DND-41 (cell line): ENCODE results near the gene IRAK1BP1.
A peak's percentile ranks its signal among the peaks of the same experiment; 100 is the strongest.

Experiments
- ATAC-seq: fragments of 200-7000 bp; cut with Tn5 transposase; 3 replicates; pipeline ENCODE4 v1.9.1; 2021; ENCODE audit warnings: low read depth; ENCODE audit not compliant: insufficient read depth
- DNase-seq: peaks from one replicate; pipeline ENCODE4 v3.0.0-alpha.2; 2020
- H2AFZ ChIP-seq: 2 replicates; pipeline ENCODE4 v1.6.0; 2012; ENCODE audit warnings: low read depth, low read length
- H3K27ac ChIP-seq: 2 replicates; pipeline ENCODE4 v1.5.1; 2012; ENCODE audit warnings: low read length, inconsistent platforms
- H3K27me3 ChIP-seq: fragments of 200-600 bp; sonication (generic); 2 replicates; pipeline ENCODE4 v1.6.0; 2012; ENCODE audit warnings: low read length, mild to moderate bottlenecking, inconsistent platforms; ENCODE audit not compliant: insufficient read depth, poor library complexity
- H3K36me3 ChIP-seq: 2 replicates; pipeline ENCODE4 v1.5.1; 2012; ENCODE audit warnings: low read length, inconsistent platforms; ENCODE audit not compliant: insufficient read depth
- H3K4me1 ChIP-seq: 2 replicates; pipeline ENCODE4 v1.5.1; 2012; ENCODE audit warnings: mild to moderate bottlenecking, low read length; ENCODE audit not compliant: insufficient read depth
- H3K4me2 ChIP-seq: 2 replicates; pipeline ENCODE4 v1.6.0; 2012; ENCODE audit warnings: mild to moderate bottlenecking, moderate library complexity, low read length, inconsistent platforms; ENCODE audit not compliant: insufficient read depth
- H3K4me3 ChIP-seq, 2 experiments: fragments of 200-600 bp in 1 of 2; shearing (Covaris generic) in 1 of 2; 2 replicates each; pipeline ENCODE4 v1.5.1; 2012 to 2016; ENCODE audit warnings: inconsistent platforms in 2 of 2, low read length in 2 of 2, mild to moderate bottlenecking in 2 of 2, low read depth in 1 of 2, moderate library complexity in 1 of 2
- H3K79me2 ChIP-seq: 2 replicates; pipeline ENCODE4 v1.6.0; 2012; ENCODE audit warnings: low read length, inconsistent platforms; ENCODE audit not compliant: insufficient read depth
- H3K9ac ChIP-seq: 2 replicates; pipeline ENCODE4 v1.6.0; 2012; ENCODE audit warnings: low read depth, mild to moderate bottlenecking, inconsistent platforms, low read length, moderate library complexity
- H3K9me3 ChIP-seq: 2 replicates; pipeline ENCODE4 v1.5.1; 2012; ENCODE audit warnings: low read length, moderate library complexity, mild to moderate bottlenecking, inconsistent platforms; ENCODE audit not compliant: insufficient read depth, severe bottlenecking
- H4K20me1 ChIP-seq: 2 replicates; pipeline ENCODE4 v1.6.0; 2012; ENCODE audit warnings: low read length; ENCODE audit not compliant: insufficient read depth
- CTCF ChIP-seq: IDR thresholded peaks from 2 replicates; pipeline ENCODE4 v1.5.1; 2012; ENCODE audit warnings: borderline replicate concordance, low read length, moderate library complexity, mild to moderate bottlenecking; ENCODE audit not compliant: poor library complexity, severe bottlenecking; ENCODE audit errors: extremely low read depth
- EZH2 ChIP-seq: IDR thresholded peaks from 3 replicates; pipeline ENCODE4 v1.6.1; 2012; ENCODE audit warnings: borderline replicate concordance, low read depth, mild to moderate bottlenecking, moderate library complexity, low read length, inconsistent platforms; ENCODE audit not compliant: severe bottlenecking

The IRAK1BP1 gene

GRCh38 chr6:78830805-78831204, 36.5 kb upstream of the IRAK1BP1 start:
- no peak for TF ChIP-seq CTCF
- no peak for TF ChIP-seq EZH2
- H2AFZ ChIP-seq, result no peak overlapping the region
- H4K20me1 ChIP-seq, result no peaks in the 10 kb centered on the region
- no peak for DNase-seq
- no peak for ATAC-seq
- no peak overlapping the region for H3K27ac ChIP-seq
- H3K9me3 ChIP-seq, result no peaks in the 10 kb centered on the region
- no peak overlapping the region for H3K9ac ChIP-seq
- H3K4me2 ChIP-seq, result no peak overlapping the region
- H3K79me2 ChIP-seq, result no peaks in the 10 kb centered on the region
- no peaks in the 10 kb centered on the region for H3K27me3 ChIP-seq
- no peaks in the 10 kb centered on the region for H3K36me3 ChIP-seq
- H3K4me1 ChIP-seq, result no peaks in the 10 kb centered on the region
- no peak overlapping the region for H3K4me3 ChIP-seq

GRCh38 chr6:78831492-78831891, 35.9 kb upstream of the IRAK1BP1 start:
- Histone ChIP-seq H3K4me3 (no peak overlapping the region), H3K79me2 (no peaks in the 10 kb centered on the region), H3K4me1 (no peaks in the 10 kb centered on the region), H3K27me3 (no peaks in the 10 kb centered on the region), H3K9ac (no peak overlapping the region), H3K4me2 (no peak overlapping the region), H3K9me3 (no peaks in the 10 kb centered on the region), H4K20me1 (no peaks in the 10 kb centered on the region), H3K36me3 (no peaks in the 10 kb centered on the region), H2AFZ (no peak overlapping the region), H3K27ac (no peak overlapping the region)
- no peak for TF ChIP-seq EZH2
- no peak for TF ChIP-seq CTCF
- ATAC-seq (no peak), DNase-seq (no peak)

- Histone ChIP-seq H3K4me2 (no peak overlapping the region), H3K4me3 (no peak overlapping the region), H3K9ac (no peak overlapping the region), H3K4me1 (no peaks in the 10 kb centered on the region), H3K9me3 (no peaks in the 10 kb centered on the region), H2AFZ (no peak overlapping the region), H3K36me3 (no peaks in the 10 kb centered on the region), H4K20me1 (no peaks in the 10 kb centered on the region), H3K27me3 (no peaks in the 10 kb centered on the region), H3K27ac (no peak overlapping the region), H3K79me2 (no peaks in the 10 kb centered on the region)
- TF ChIP-seq CTCF (no peak), EZH2 (no peak)
- DNase-seq (no peak), ATAC-seq (no peak)
Observed at GRCh38 chr6:78832091-78832808, 35.1 kb upstream of the IRAK1BP1 start.

GRCh38 chr6:78835817-78836216, 31.5 kb upstream of the IRAK1BP1 start:
- H3K27ac ChIP-seq, result no peak overlapping the region
- no peak for TF ChIP-seq EZH2
- TF ChIP-seq CTCF, result peak; percentile 54
- H3K36me3 ChIP-seq, result no peaks in the 10 kb centered on the region
- H4K20me1 ChIP-seq, result no peaks in the 10 kb centered on the region
- H3K9ac ChIP-seq, result no peak overlapping the region
- no peak overlapping the region for H3K4me3 ChIP-seq
- H3K79me2 ChIP-seq, result no peaks in the 10 kb centered on the region
- H2AFZ ChIP-seq, result no peak overlapping the region
- no peak overlapping the region for H3K4me2 ChIP-seq
- no peak for DNase-seq
- no peaks in the 10 kb centered on the region for H3K4me1 ChIP-seq
- H3K9me3 ChIP-seq, result no peaks in the 10 kb centered on the region
- H3K27me3 ChIP-seq, result no peaks in the 10 kb centered on the region
- no peak for ATAC-seq
